PC-9 (cell line): ENCODE measurements around the gene CST1.

Experiments used
- EZH2 ChIP-seq: fragments of 200-600 bp; sonication (generic); IDR thresholded peaks from 2 replicates; pipeline ENCODE4 v1.8.0; 2017; ENCODE audit warnings: antibody characterized with exemption, low read depth
- TF ChIP-seq, protein P1 (sequence below): fragments of 200-600 bp; sonication (generic); conservative IDR thresholded peaks from 2 replicates; pipeline ENCODE4 v1.6.1; 2017; ENCODE audit warnings: mixed run types, antibody characterized with exemption, mild to moderate bottlenecking, moderate library complexity

DNA sequence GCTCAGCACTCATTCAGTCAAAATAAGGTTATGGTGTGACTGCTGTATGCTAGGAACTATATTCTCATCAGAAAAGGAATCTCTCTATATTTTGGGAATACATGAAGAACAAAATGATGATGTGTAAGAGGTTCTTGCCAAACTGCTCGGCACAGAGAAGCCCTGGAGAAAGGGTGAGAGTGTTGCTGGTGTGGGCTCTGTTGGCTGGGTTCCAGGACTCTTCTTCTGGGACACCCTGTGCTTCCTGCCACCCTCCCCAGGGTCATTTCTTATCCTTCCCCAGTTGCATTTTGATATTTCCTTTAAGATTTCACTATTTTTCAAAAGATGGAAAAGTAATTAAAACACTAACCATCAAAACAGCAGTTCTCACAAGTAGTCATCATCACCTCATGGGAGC, 28.8 kb downstream of the CST1 start:
- TF ChIP-seq, protein P1, sequence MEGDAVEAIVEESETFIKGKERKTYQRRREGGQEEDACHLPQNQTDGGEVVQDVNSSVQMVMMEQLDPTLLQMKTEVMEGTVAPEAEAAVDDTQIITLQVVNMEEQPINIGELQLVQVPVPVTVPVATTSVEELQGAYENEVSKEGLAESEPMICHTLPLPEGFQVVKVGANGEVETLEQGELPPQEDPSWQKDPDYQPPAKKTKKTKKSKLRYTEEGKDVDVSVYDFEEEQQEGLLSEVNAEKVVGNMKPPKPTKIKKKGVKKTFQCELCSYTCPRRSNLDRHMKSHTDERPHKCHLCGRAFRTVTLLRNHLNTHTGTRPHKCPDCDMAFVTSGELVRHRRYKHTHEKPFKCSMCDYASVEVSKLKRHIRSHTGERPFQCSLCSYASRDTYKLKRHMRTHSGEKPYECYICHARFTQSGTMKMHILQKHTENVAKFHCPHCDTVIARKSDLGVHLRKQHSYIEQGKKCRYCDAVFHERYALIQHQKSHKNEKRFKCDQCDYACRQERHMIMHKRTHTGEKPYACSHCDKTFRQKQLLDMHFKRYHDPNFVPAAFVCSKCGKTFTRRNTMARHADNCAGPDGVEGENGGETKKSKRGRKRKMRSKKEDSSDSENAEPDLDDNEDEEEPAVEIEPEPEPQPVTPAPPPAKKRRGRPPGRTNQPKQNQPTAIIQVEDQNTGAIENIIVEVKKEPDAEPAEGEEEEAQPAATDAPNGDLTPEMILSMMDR: no peak
- no peak for TF ChIP-seq EZH2
